AG04449 (cell line): ENCODE measurements around the gene RAD51B.

Experiments
- CTCF ChIA-PET: fragments of 350-600 bp; formaldehyde crosslinking; extraction: SDS; loops from one replicate; lab custom pipeline; 2021; ENCODE audit warnings: antibody characterized with exemption; lab: Yijun Ruan, JAX
- POLR2A ChIA-PET: fragments of 400-600, 350-600 bp; formaldehyde crosslinking; extraction: SDS; loops from one replicate; lab custom pipeline; 2020; ENCODE audit warnings: antibody characterized with exemption, inconsistent platforms; lab: Yijun Ruan, JAX
- DNase-seq: peaks from one replicate; pipeline ENCODE4 v3.0.0-alpha.2; 2010; ENCODE audit warnings: low read depth, low spot score
- H3K4me3 ChIP-seq: 2 replicates; pipeline ENCODE4 v1.5.1; 2011; ENCODE audit warnings: low read depth, mild to moderate bottlenecking, control low read depth, low read length
- CTCF ChIP-seq: IDR thresholded peaks from one replicate; pipeline ENCODE4 v1.5.1; 2011; ENCODE audit warnings: mild to moderate bottlenecking, moderate library complexity, low read length, control low read depth, inconsistent platforms; ENCODE audit not compliant: insufficient read depth; ENCODE audit errors: missing control alignments

RAD51B gene

GRCh38 chr14:68511129-68512047 is 691.8 kb downstream of the RAD51B start:
- ChIA-PET POLR2A (interaction anchor here (0.7 to 0.8 kb wide), 2 partner anchors 282 to 284 kb away, joined by 3 read pairs; partner anchors contain the start of gene ZFP36L1), CTCF (interaction anchor here (1.3 to 1.4 kb wide), 2 partner anchors 24 to 44 kb away, joined by 3 read pairs; no protein-coding TSS in a partner anchor)
- TF ChIP-seq CTCF, result no peak
- no peak overlapping the region for H3K4me3 ChIP-seq
- no peak for DNase-seq

- CTCF ChIA-PET, result no interaction called here
- DNase-seq, result no peak
- POLR2A ChIA-PET, result no interaction called here
- no peak overlapping the region for H3K4me3 ChIP-seq
- no peak for TF ChIP-seq CTCF
Measured at GRCh38 chr14:68512088-68512487, 692.5 kb downstream of the RAD51B start.

GRCh38 chr14:68513137-68513536 is 693.6 kb downstream of the RAD51B start:
- TF ChIP-seq CTCF, result no peak
- ChIA-PET CTCF (interaction anchor here (1.1 kb wide), 1 partner anchor 9 kb away, joined by 4 read pairs; no protein-coding TSS in a partner anchor), POLR2A (no interaction called here)
- H3K4me3 ChIP-seq, result no peak overlapping the region
- DNase-seq, result no peak

- no peak for DNase-seq
- ChIA-PET CTCF (interaction anchor here (1.1 kb wide), 1 partner anchor 8 kb away, joined by 4 read pairs; no protein-coding TSS in a partner anchor), POLR2A (no interaction called here)
- no peak overlapping the region for H3K4me3 ChIP-seq
- no peak for TF ChIP-seq CTCF
Measured at GRCh38 chr14:68513838-68514607, 694.4 kb downstream of the RAD51B start.

GRCh38 chr14:68514608-68515194 is 695.1 kb downstream of the RAD51B start:
- no peak for DNase-seq
- ChIA-PET CTCF (no interaction called here), POLR2A (no interaction called here)
- no peak for TF ChIP-seq CTCF
- no peak overlapping the region for H3K4me3 ChIP-seq
